ENCODE measurements around the gene AFP.

The AFP gene

GRCh38 chr4:73417342-73417741 lies 18.7 kb upstream of the AFP start:
- Histone ChIP-seq H3K36me3 (ENCODE audit: control insufficient read depth, insufficient read depth, low read length) (no peaks in the 10 kb centered on the region), H3K4me1 (ENCODE audit: control insufficient read depth, insufficient read depth, low read length) (no peaks in the 10 kb centered on the region), H3K27me3 (ENCODE audit: control insufficient read depth, insufficient read depth, low read length) (no peaks in the 10 kb centered on the region), H3K9me3 (ENCODE audit: control insufficient read depth, insufficient read depth, low read length) (no peaks in the 10 kb centered on the region), H3K9ac (ENCODE audit: low read depth, low read length) (no peak overlapping the region), H3K4me3 (ENCODE audit: low read depth, low read length) (no peak overlapping the region)

- no peaks in the 10 kb centered on the region for H3K9me3 ChIP-seq (ENCODE audit: control insufficient read depth, insufficient read depth, low read length)
- H3K9ac ChIP-seq (ENCODE audit: low read depth, low read length): no peak overlapping the region
- no peaks in the 10 kb centered on the region for H3K4me1 ChIP-seq (ENCODE audit: control insufficient read depth, insufficient read depth, low read length)
- no peak overlapping the region for H3K4me3 ChIP-seq (ENCODE audit: low read depth, low read length)
- no peaks in the 10 kb centered on the region for H3K27me3 ChIP-seq (ENCODE audit: control insufficient read depth, insufficient read depth, low read length)
- H3K36me3 ChIP-seq (ENCODE audit: control insufficient read depth, insufficient read depth, low read length): no peaks in the 10 kb centered on the region
Measured at GRCh38 chr4:73417973-73418372, 18.0 kb upstream of the AFP start.

GRCh38 chr4:73418677-73419076 lies 17.3 kb upstream of the AFP start:
- Histone ChIP-seq H3K36me3 (ENCODE audit: control insufficient read depth, insufficient read depth, low read length) (no peaks in the 10 kb centered on the region), H3K4me1 (ENCODE audit: control insufficient read depth, insufficient read depth, low read length) (no peaks in the 10 kb centered on the region), H3K4me3 (ENCODE audit: low read depth, low read length) (no peak overlapping the region), H3K9me3 (ENCODE audit: control insufficient read depth, insufficient read depth, low read length) (no peaks in the 10 kb centered on the region), H3K9ac (ENCODE audit: low read depth, low read length) (no peak overlapping the region), H3K27me3 (ENCODE audit: control insufficient read depth, insufficient read depth, low read length) (no peaks in the 10 kb centered on the region)

- H3K4me1 ChIP-seq (ENCODE audit: control insufficient read depth, insufficient read depth, low read length): no peaks in the 10 kb centered on the region
- no peaks in the 10 kb centered on the region for H3K36me3 ChIP-seq (ENCODE audit: control insufficient read depth, insufficient read depth, low read length)
- no peaks in the 10 kb centered on the region for H3K9me3 ChIP-seq (ENCODE audit: control insufficient read depth, insufficient read depth, low read length)
- no peak overlapping the region for H3K9ac ChIP-seq (ENCODE audit: low read depth, low read length)
- H3K27me3 ChIP-seq (ENCODE audit: control insufficient read depth, insufficient read depth, low read length): no peaks in the 10 kb centered on the region
- H3K4me3 ChIP-seq (ENCODE audit: low read depth, low read length): no peak overlapping the region
Measured at GRCh38 chr4:73419106-73420038, 16.6 kb upstream of the AFP start.

GRCh38 chr4:73420615-73421014 lies 15.4 kb upstream of the AFP start:
- Histone ChIP-seq H3K9me3 (ENCODE audit: control insufficient read depth, insufficient read depth, low read length) (no peaks in the 10 kb centered on the region), H3K4me1 (ENCODE audit: control insufficient read depth, insufficient read depth, low read length) (no peaks in the 10 kb centered on the region), H3K36me3 (ENCODE audit: control insufficient read depth, insufficient read depth, low read length) (no peaks in the 10 kb centered on the region), H3K4me3 (ENCODE audit: low read depth, low read length) (no peak overlapping the region), H3K9ac (ENCODE audit: low read depth, low read length) (no peak overlapping the region), H3K27me3 (ENCODE audit: control insufficient read depth, insufficient read depth, low read length) (no peaks in the 10 kb centered on the region)

GRCh38 chr4:73421708-73422457 lies 14.1 kb upstream of the AFP start:
- H3K4me3 ChIP-seq (ENCODE audit: low read depth, low read length): no peak overlapping the region
- H3K27me3 ChIP-seq (ENCODE audit: control insufficient read depth, insufficient read depth, low read length): no peaks in the 10 kb centered on the region
- H3K36me3 ChIP-seq (ENCODE audit: control insufficient read depth, insufficient read depth, low read length): no peaks in the 10 kb centered on the region
- H3K9me3 ChIP-seq (ENCODE audit: control insufficient read depth, insufficient read depth, low read length): no peaks in the 10 kb centered on the region
- H3K4me1 ChIP-seq (ENCODE audit: control insufficient read depth, insufficient read depth, low read length): no peaks in the 10 kb centered on the region
- no peak overlapping the region for H3K9ac ChIP-seq (ENCODE audit: low read depth, low read length)

GRCh38 chr4:73422458-73422752 lies 13.6 kb upstream of the AFP start:
- Histone ChIP-seq H3K9me3 (ENCODE audit: control insufficient read depth, insufficient read depth, low read length) (no peaks in the 10 kb centered on the region), H3K27me3 (ENCODE audit: control insufficient read depth, insufficient read depth, low read length) (no peaks in the 10 kb centered on the region), H3K4me3 (ENCODE audit: low read depth, low read length) (no peak overlapping the region), H3K9ac (ENCODE audit: low read depth, low read length) (no peak overlapping the region), H3K36me3 (ENCODE audit: control insufficient read depth, insufficient read depth, low read length) (no peaks in the 10 kb centered on the region), H3K4me1 (ENCODE audit: control insufficient read depth, insufficient read depth, low read length) (no peaks in the 10 kb centered on the region)

- H3K9me3 ChIP-seq (ENCODE audit: control insufficient read depth, insufficient read depth, low read length): no peaks in the 10 kb centered on the region
- H3K36me3 ChIP-seq (ENCODE audit: control insufficient read depth, insufficient read depth, low read length): no peaks in the 10 kb centered on the region
- H3K4me3 ChIP-seq (ENCODE audit: low read depth, low read length): no peak overlapping the region
- H3K4me1 ChIP-seq (ENCODE audit: control insufficient read depth, insufficient read depth, low read length): no peaks in the 10 kb centered on the region
- no peak overlapping the region for H3K9ac ChIP-seq (ENCODE audit: low read depth, low read length)
- H3K27me3 ChIP-seq (ENCODE audit: control insufficient read depth, insufficient read depth, low read length): no peaks in the 10 kb centered on the region
Measured at GRCh38 chr4:73423184-73423583, 12.8 kb upstream of the AFP start.

GRCh38 chr4:73426666-73427065 lies 9.4 kb upstream of the AFP start:
- H3K27me3 ChIP-seq (ENCODE audit: control insufficient read depth, insufficient read depth, low read length): no peaks in the 10 kb centered on the region
- H3K4me1 ChIP-seq (ENCODE audit: control insufficient read depth, insufficient read depth, low read length): no peaks in the 10 kb centered on the region
- no peaks in the 10 kb centered on the region for H3K9me3 ChIP-seq (ENCODE audit: control insufficient read depth, insufficient read depth, low read length)
- no peak overlapping the region for H3K9ac ChIP-seq (ENCODE audit: low read depth, low read length)
- H3K4me3 ChIP-seq (ENCODE audit: low read depth, low read length): no peak overlapping the region
- no peaks in the 10 kb centered on the region for H3K36me3 ChIP-seq (ENCODE audit: control insufficient read depth, insufficient read depth, low read length)

- Histone ChIP-seq H3K4me1 (ENCODE audit: control insufficient read depth, insufficient read depth, low read length) (no peaks in the 10 kb centered on the region), H3K4me3 (ENCODE audit: low read depth, low read length) (no peak overlapping the region), H3K27me3 (ENCODE audit: control insufficient read depth, insufficient read depth, low read length) (no peaks in the 10 kb centered on the region), H3K9me3 (ENCODE audit: control insufficient read depth, insufficient read depth, low read length) (no peaks in the 10 kb centered on the region), H3K36me3 (ENCODE audit: control insufficient read depth, insufficient read depth, low read length) (no peaks in the 10 kb centered on the region), H3K9ac (ENCODE audit: low read depth, low read length) (no peak overlapping the region)
Measured at GRCh38 chr4:73429118-73429517, 6.9 kb upstream of the AFP start.

GRCh38 chr4:73429826-73430587 lies 6.0 kb upstream of the AFP start:
- Histone ChIP-seq H3K9me3 (ENCODE audit: control insufficient read depth, insufficient read depth, low read length) (no peaks in the 10 kb centered on the region), H3K4me1 (ENCODE audit: control insufficient read depth, insufficient read depth, low read length) (no peaks in the 10 kb centered on the region), H3K27me3 (ENCODE audit: control insufficient read depth, insufficient read depth, low read length) (no peaks in the 10 kb centered on the region), H3K4me3 (ENCODE audit: low read depth, low read length) (no peak overlapping the region), H3K9ac (ENCODE audit: low read depth, low read length) (no peak overlapping the region), H3K36me3 (ENCODE audit: control insufficient read depth, insufficient read depth, low read length) (no peaks in the 10 kb centered on the region)
